Measurements from ENCODE around the gene CYTH3. TPM values are rescaled to one million over a fixed set of nuclear protein-coding genes. Genes with fewer than 3 reads are reported as not detected.
A peak's percentile ranks its signal among the peaks of the same experiment; 100 is the strongest.

Gene CYTH3
- total and polyA plus RNA-seq, 2 of the 4 experiments (the other 2 are of a cell fraction), result 14.2 to 34.8 TPM

DNA sequence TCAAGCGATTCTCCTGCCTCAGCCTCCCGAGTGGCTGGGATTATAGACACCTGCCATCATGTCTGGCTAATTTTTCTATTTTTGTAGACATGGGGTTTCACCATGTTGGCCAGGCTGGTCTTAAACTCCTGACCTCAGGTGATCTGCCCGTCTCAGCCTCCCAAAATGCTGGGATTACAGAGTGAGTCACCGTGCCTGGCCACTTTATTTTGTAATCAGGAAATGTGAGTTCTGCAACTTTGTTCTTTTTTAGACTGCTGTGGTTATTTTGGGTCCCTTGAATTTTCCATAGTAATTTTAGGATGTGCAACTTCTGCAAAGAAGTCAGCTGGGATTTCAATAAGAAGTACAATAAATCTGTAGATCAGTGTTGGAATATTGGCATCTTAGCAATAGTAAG, 96.8 kb downstream of the CYTH3 start:
- H3K27ac ChIP-seq (ENCODE audit: insufficient read depth, low read length), result no peak overlapping the region
- DNase-seq, result peak; percentile 57
- peak; percentile 33 for ATAC-seq (ENCODE audit: low read depth)
- H2AK5ac ChIP-seq (ENCODE audit: low read depth, low read length), result no peak overlapping the region
- no peak overlapping the region for H3K18ac ChIP-seq (ENCODE audit: low read depth, low read length)
- WGBS, 2 experiments (ENCODE audit: extremely low coverage in 2 of 2, insufficient read length in 1 of 2), result 0% methylated on average over 2 of the region's 4 CpGs; no CpG with 5 or more reads in 1 of the 2 experiments
- in situ Hi-C loops (cut with MboI; ENCODE audit: low sequenced_read_pairs), result no loop called here
- no peak overlapping the region for H2AFZ ChIP-seq (replicated peaks; ENCODE audit: low read length, poor library complexity)
- H4K5ac ChIP-seq (ENCODE audit: low read depth, low read length), result no peak overlapping the region
- peaks cover 11% of the 10 kb centered on the region for H3K4me1 ChIP-seq (ENCODE audit: control insufficient read depth, insufficient read depth, low read length)
- no peak overlapping the region for H3K56ac ChIP-seq (ENCODE audit: extremely low read depth, insufficient read depth, low read length)
- 0 out of 2 replicates have a peak overlapping the region, but pooled peaks have one; percentile 24 for H3K4ac ChIP-seq (ENCODE audit: low read depth, low read length)
- no peak overlapping the region for H4K91ac ChIP-seq (ENCODE audit: insufficient read depth, low read depth, low read length)
- no peak overlapping the region for H3K4me3 ChIP-seq (ENCODE audit: insufficient read depth, low read depth, low read length)
- no peak overlapping the region for H2BK15ac ChIP-seq (ENCODE audit: low read depth, low read length)
- H2BK5ac ChIP-seq (ENCODE audit: low read depth, low read length, poor library complexity, severe bottlenecking), result no peak overlapping the region
- ChIA-PET CTCF (no interaction called here), POLR2A (ENCODE audit: unreplicated experiment) (no interaction called here)
- BruUV-seq (replicated peaks), result no TSS peak
- no peak for TF ChIP-seq MXI1 (IDR thresholded peaks at IDR 0.05; ENCODE audit: borderline replicate concordance, low read depth, low read length)
- no peak for TF ChIP-seq NFE2L2 (IDR thresholded peaks at IDR 0.05; ENCODE audit: low read depth, low read length)
- no peak for TF ChIP-seq CHD1 (IDR thresholded peaks at IDR 0.05; ENCODE audit: low read depth, low read length)
- peak; percentile 37; the same call in 1 of the 2 replicates for TF ChIP-seq FOS (IDR thresholded peaks at IDR 0.05; ENCODE audit: low read depth, low read length)
- TF ChIP-seq, protein P1, sequence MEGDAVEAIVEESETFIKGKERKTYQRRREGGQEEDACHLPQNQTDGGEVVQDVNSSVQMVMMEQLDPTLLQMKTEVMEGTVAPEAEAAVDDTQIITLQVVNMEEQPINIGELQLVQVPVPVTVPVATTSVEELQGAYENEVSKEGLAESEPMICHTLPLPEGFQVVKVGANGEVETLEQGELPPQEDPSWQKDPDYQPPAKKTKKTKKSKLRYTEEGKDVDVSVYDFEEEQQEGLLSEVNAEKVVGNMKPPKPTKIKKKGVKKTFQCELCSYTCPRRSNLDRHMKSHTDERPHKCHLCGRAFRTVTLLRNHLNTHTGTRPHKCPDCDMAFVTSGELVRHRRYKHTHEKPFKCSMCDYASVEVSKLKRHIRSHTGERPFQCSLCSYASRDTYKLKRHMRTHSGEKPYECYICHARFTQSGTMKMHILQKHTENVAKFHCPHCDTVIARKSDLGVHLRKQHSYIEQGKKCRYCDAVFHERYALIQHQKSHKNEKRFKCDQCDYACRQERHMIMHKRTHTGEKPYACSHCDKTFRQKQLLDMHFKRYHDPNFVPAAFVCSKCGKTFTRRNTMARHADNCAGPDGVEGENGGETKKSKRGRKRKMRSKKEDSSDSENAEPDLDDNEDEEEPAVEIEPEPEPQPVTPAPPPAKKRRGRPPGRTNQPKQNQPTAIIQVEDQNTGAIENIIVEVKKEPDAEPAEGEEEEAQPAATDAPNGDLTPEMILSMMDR (conservative IDR thresholded peaks at IDR 0.05; ENCODE audit: low read depth, low read length), result no peak
- no peak for TF ChIP-seq MAZ (IDR thresholded peaks at IDR 0.05; ENCODE audit: borderline replicate concordance, low read depth, low read length)
- TF ChIP-seq, protein P2, sequence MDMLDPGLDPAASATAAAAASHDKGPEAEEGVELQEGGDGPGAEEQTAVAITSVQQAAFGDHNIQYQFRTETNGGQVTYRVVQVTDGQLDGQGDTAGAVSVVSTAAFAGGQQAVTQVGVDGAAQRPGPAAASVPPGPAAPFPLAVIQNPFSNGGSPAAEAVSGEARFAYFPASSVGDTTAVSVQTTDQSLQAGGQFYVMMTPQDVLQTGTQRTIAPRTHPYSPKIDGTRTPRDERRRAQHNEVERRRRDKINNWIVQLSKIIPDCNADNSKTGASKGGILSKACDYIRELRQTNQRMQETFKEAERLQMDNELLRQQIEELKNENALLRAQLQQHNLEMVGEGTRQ (IDR thresholded peaks at IDR 0.05; ENCODE audit: low read depth, low read length), result no peak
- peak; percentile 43; the same call in 1 of the 2 replicates for TF ChIP-seq CEBPB (IDR thresholded peaks at IDR 0.05; ENCODE audit: low read depth, low read length)
- peak; percentile 68 for TF ChIP-seq BHLHE40 (IDR thresholded peaks at IDR 0.05; ENCODE audit: low read depth, low read length)
- no peak for TF ChIP-seq RAD21 (IDR thresholded peaks at IDR 0.05; ENCODE audit: low read length)
- H4K20me1 ChIP-seq (ENCODE audit: insufficient read depth, low read length), result 0 out of 2 replicates have a peak, but pooled peaks cover 3% of the 10 kb centered on the region
- H3K9ac ChIP-seq (ENCODE audit: low read depth, low read length), result no peak overlapping the region
- no peaks in the 10 kb centered on the region for H3K9me3 ChIP-seq (ENCODE audit: control insufficient read depth, insufficient read depth, low read length)
- peak overlapping the region; percentile 37; the same call in 1 of the 2 replicates for H3K4me2 ChIP-seq (ENCODE audit: low read depth, low read length)
- peaks cover 22% of the 10 kb centered on the region for H3K36me3 ChIP-seq (ENCODE audit: control insufficient read depth, insufficient read depth, low read length)
- no peaks in the 10 kb centered on the region for H3K27me3 ChIP-seq (ENCODE audit: control insufficient read depth, insufficient read depth, low read length)
- dilution Hi-C loops (cut with HindIII; ENCODE audit: low sequenced_read_pairs, unreplicated experiment), result no loop called here
- no peak overlapping the region for H4K8ac ChIP-seq (ENCODE audit: low read depth in 2 of 2, low read length in 2 of 2)
- peaks cover 22% of the 10 kb centered on the region for H3K9me1 ChIP-seq (ENCODE audit: insufficient read depth, low read length)
- no peak overlapping the region for H2BK120ac ChIP-seq (ENCODE audit: low read depth, low read length)
- no peak overlapping the region for H2AK9ac ChIP-seq (replicated peaks; ENCODE audit: low read depth, low read length, poor library complexity)
- no peak overlapping the region for H3K23ac ChIP-seq (ENCODE audit: low read depth, low read length)
- H2BK20ac ChIP-seq (ENCODE audit: low read depth, low read length), result no peak overlapping the region
- H3K14ac ChIP-seq (replicated peaks; ENCODE audit: low read depth, low read length), result 0 out of 2 replicates have a peak overlapping the region, but pooled peaks have one; percentile 58
- H3K79me1 ChIP-seq (ENCODE audit: low read depth in 1 of 2, low read length in 2 of 2), result peaks cover 8 to 65% of the 10 kb centered on the region in 2 experiments
- intact Hi-C loops (cut with micrococcal nuclease), result loop anchor here (5.0 kb wide), 2 partner anchors 97 to 147 kb away; partner anchors contain the start of gene CYTH3
